ENCODE results near the gene CISH. TPM values are rescaled to one million over a fixed set of nuclear protein-coding genes. Genes with fewer than 3 reads are reported as not detected.

The CISH gene
- 1.5 and 3.9 TPM in 2 replicates for total RNA-seq

GRCh38 chr3:50611464-50612233 is at the start of gene CISH:
TSS of gene CISH (minus strand) at chr3:50611774. CDS start at chr3:50611650, 124 bp downstream.

DNA sequence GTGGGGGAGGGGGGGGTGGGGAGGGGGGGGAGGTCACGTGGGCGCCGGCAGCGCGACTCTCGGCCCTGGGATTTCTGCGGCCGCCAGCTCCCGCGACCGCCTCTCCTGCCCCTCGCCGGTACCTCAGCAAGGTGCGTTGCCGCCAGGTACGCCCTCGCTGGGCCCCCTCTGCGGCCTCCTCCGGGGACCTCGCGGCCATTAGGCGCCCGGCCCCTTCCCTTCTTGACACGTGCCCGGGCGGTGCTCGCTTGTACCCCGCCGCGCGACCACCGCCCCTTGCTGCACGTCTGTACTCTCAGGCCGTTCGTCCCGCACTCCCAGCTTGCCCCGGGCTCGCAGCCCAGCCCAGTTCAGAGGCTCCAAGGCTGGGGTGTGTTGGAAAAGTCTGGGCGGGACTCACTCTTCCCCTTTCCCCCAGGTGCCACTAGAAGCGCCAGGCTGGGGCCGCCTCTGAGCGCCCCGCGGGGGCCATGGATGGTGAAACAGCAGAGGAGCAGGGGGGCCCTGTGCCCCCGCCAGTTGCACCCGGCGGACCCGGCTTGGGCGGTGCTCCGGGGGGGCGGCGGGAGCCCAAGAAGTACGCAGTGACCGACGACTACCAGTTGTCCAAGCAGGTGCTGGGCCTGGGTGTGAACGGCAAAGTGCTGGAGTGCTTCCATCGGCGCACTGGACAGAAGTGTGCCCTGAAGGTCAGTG is 5.7 kb upstream of the CISH start, which contains the start of gene MAPKAPK3:
TSS of gene MAPKAPK3 (plus strand) at position 56 of the 696 bp plus-strand sequence. CDS start at position 471, 415 bp downstream.

DNA sequence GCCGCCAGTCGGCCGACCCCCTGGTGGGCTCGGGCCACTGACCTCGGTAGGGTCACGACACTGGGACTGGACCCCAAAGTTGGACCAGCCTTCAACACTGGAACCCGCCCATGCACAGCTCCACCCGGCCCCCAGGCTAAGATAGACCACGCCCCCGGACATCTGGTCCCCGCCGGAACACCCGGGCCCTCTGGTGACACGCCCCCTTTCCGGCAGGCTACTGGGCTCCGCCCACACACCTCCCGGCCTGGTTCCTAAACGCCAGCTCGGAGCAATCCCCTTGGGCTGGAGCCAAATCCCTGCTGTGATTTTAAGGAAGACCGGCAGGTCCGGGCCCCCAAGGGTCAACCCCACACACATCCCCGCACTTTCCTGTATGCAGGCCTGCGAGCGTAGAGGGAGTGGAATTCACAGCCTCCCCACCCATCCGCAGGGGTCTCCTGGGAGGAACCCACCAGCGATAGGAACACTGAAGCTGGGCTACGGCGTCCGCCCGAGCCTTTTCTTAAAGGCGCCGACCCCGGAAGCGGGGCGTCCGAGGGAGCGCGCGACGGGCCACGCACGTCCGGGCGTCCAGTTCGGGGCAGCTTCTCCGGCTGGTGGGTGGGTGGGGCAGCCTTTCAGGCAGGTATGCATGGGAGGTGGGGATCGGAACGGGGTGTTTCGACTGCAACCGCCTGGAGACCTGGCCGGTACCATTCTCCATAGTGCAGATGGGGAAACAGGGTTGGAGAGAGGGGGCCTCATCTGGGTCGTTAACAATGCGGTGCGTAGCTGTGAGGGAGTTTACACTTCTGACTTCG is 42.4 kb downstream of the CISH start, which contains the start of gene HEMK1:
TSS of gene HEMK1 (plus strand) at position 576 of the 803 bp plus-strand sequence. CDS start 1,583 bp downstream, outside the sequence.

DNA sequence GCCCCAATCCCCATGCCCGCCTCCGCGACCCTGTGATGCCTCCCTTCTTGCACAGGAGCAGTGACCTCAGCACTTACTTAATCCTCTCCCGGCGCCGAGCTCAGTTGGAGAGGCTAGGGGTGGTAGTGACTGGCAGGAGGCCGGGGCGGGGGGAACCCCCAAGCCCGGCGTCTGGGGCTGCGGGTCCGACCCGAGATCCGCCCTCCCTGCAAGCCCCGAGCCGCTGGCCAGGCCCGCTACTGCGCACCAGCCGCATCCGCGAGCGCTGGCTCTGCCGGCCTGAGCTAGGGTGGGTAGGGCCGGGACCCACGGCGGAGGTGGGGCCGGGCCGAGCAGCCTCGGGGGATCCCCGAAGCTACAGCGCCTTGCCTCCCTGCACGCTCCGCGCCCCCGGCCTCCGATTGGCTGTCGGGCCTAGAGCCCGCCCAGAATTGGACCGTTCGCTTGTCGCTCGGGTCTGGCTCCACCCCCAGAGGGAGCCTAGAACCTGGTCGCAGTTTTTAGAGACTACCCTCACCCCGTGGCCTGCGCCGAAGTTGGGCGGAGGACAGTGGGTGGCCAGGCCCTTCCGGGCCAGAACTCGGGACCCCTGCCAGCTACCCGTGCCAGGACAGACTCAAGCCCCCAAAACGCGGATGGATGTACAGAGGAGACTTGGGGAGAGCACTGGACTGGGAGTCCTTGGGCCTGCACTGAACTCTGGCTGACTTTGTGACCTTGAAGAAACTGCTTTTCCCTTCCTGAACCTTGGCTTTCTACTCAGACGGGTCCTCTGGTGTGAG is 44.0 kb downstream of the CISH start, which contains the start of gene C3orf18:
TSS of gene C3orf18 (minus strand) at position 362 of the 782 bp plus-strand sequence. CDS start 2,048 bp downstream, outside the sequence.

Other genes with a start within 250 kb of the CISH start
- 0.39 TPM in 1 of 2 replicates, not detected in the other for gene CACNA2D2, start 108.1 kb downstream of the CISH start, total RNA-seq
- gene C3orf18, start 44.0 kb downstream of the CISH start, total RNA-seq = 4.3 and 7.4 TPM in 2 replicates
- 13.0 and 16.1 TPM in 2 replicates for gene HEMK1, start 42.3 kb downstream of the CISH start, total RNA-seq
- 23.9 and 54.4 TPM in 2 replicates for gene MAPKAPK3, start 5.4 kb upstream of the CISH start, total RNA-seq
- 1.5 and 1.6 TPM in 2 replicates for gene DOCK3, start 63.2 kb upstream of the CISH start, total RNA-seq

Data from placental epithelial cell (primary cell).